Measurements from ENCODE around the gene GARS1.

The GARS1 gene

GRCh38 chr7:30598121-30598876 is 3.6 kb downstream of the GARS1 start:
- no peak overlapping the region for H3K4me2 ChIP-seq (ENCODE audit: low read length)
- no peaks in the 10 kb centered on the region for H3K9me2 ChIP-seq (ENCODE audit: low read depth, low read length)

GRCh38 chr7:30604901-30605300 is 10.2 kb downstream of the GARS1 start:
- no peak overlapping the region for H3K4me2 ChIP-seq (ENCODE audit: low read length)
- TF ChIP-seq, protein P1, sequence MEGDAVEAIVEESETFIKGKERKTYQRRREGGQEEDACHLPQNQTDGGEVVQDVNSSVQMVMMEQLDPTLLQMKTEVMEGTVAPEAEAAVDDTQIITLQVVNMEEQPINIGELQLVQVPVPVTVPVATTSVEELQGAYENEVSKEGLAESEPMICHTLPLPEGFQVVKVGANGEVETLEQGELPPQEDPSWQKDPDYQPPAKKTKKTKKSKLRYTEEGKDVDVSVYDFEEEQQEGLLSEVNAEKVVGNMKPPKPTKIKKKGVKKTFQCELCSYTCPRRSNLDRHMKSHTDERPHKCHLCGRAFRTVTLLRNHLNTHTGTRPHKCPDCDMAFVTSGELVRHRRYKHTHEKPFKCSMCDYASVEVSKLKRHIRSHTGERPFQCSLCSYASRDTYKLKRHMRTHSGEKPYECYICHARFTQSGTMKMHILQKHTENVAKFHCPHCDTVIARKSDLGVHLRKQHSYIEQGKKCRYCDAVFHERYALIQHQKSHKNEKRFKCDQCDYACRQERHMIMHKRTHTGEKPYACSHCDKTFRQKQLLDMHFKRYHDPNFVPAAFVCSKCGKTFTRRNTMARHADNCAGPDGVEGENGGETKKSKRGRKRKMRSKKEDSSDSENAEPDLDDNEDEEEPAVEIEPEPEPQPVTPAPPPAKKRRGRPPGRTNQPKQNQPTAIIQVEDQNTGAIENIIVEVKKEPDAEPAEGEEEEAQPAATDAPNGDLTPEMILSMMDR (IDR thresholded peaks at IDR 0.05; ENCODE audit: low read length), result no peak
- no peak for TF ChIP-seq EZH2 (IDR thresholded peaks at IDR 0.05; ENCODE audit: borderline replicate concordance, low read length)
- no peaks in the 10 kb centered on the region for H3K9me2 ChIP-seq (ENCODE audit: low read depth, low read length)
- no peaks in the 10 kb centered on the region for H4K20me1 ChIP-seq (ENCODE audit: insufficient read depth, low read length)
- no peaks in the 10 kb centered on the region for H3K4me1 ChIP-seq (ENCODE audit: insufficient read depth, low read length, severe bottlenecking)
- H3K79me2 ChIP-seq (ENCODE audit: insufficient read depth, low read length), result no peaks in the 10 kb centered on the region
- H3F3A ChIP-seq (ENCODE audit: insufficient read depth, low read length), result no peaks in the 10 kb centered on the region
- peaks cover 93% of the 10 kb centered on the region for H3K36me3 ChIP-seq (ENCODE audit: insufficient read depth, low read length)
- no peak overlapping the region for H3K9ac ChIP-seq (ENCODE audit: low read length)
- no peak overlapping the region for H2AFZ ChIP-seq (ENCODE audit: low read length)
- H3K9me3 ChIP-seq (ENCODE audit: low read length), result no peaks in the 10 kb centered on the region
- H3K27me3 ChIP-seq (ENCODE audit: insufficient read depth, low read length), result no peaks in the 10 kb centered on the region
- no peak overlapping the region for H3K27ac ChIP-seq (ENCODE audit: low read depth, low read length, poor library complexity, severe bottlenecking)
- H3K4me3 ChIP-seq (ENCODE audit: low read depth, low read length, poor library complexity, severe bottlenecking), result no peak overlapping the region

More at GRCh38 chr7:30598121-30598876, 3.6 kb downstream of the GARS1 start:
- Histone ChIP-seq H3K4me1 (ENCODE audit: insufficient read depth, low read length, severe bottlenecking) (peaks cover 27% of the 10 kb centered on the region), H3K4me3 (ENCODE audit: low read depth, low read length, poor library complexity, severe bottlenecking) (no peak overlapping the region), H3K9me3 (ENCODE audit: low read length) (no peaks in the 10 kb centered on the region), H3K79me2 (ENCODE audit: insufficient read depth, low read length) (peaks cover 45% of the 10 kb centered on the region), H3K27ac (ENCODE audit: low read depth, low read length, poor library complexity, severe bottlenecking) (no peak overlapping the region), H4K20me1 (ENCODE audit: insufficient read depth, low read length) (no peaks in the 10 kb centered on the region), H3K9ac (ENCODE audit: low read length) (no peak overlapping the region), H3K27me3 (ENCODE audit: insufficient read depth, low read length) (no peaks in the 10 kb centered on the region), H3K36me3 (ENCODE audit: insufficient read depth, low read length) (peaks cover 49% of the 10 kb centered on the region), H2AFZ (ENCODE audit: low read length) (no peak overlapping the region), H3F3A (ENCODE audit: insufficient read depth, low read length) (no peaks in the 10 kb centered on the region)
- TF ChIP-seq, protein P1 (IDR thresholded peaks at IDR 0.05; ENCODE audit: low read length), result no peak

DNA sequence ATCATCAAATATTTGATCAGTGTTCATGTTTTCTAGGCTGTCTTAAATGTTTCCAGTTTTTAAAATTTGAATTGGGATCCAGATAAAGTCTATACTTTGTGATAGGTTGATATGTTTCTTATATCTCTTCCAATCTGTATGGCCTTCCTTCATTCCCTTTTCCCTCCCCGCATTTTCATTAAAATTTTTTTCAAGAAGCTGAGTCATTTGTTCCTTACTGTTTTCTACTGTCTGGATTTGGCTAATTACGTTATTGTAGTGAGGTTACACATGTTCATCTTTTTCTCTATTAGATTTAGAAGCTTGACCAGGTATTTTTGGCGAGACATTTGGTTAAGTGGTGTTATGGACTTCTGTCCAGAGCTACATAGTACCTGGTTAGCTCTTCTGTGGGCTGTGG is 11.2 kb downstream of the GARS1 start:
- Histone ChIP-seq H3K27ac (ENCODE audit: low read depth, low read length, poor library complexity, severe bottlenecking) (no peak overlapping the region), H4K20me1 (ENCODE audit: insufficient read depth, low read length) (no peaks in the 10 kb centered on the region), H3K9me3 (ENCODE audit: low read length) (no peaks in the 10 kb centered on the region), H3F3A (ENCODE audit: insufficient read depth, low read length) (no peaks in the 10 kb centered on the region), H3K27me3 (ENCODE audit: insufficient read depth, low read length) (no peaks in the 10 kb centered on the region), H3K4me1 (ENCODE audit: insufficient read depth, low read length, severe bottlenecking) (no peaks in the 10 kb centered on the region), H3K79me2 (ENCODE audit: insufficient read depth, low read length) (0 out of 2 replicates have a peak, but pooled peaks cover 3% of the 10 kb centered on the region), H3K4me3 (ENCODE audit: low read depth, low read length, poor library complexity, severe bottlenecking) (no peak overlapping the region), H3K4me2 (ENCODE audit: low read length) (no peak overlapping the region), H3K36me3 (ENCODE audit: insufficient read depth, low read length) (peaks cover 93% of the 10 kb centered on the region), H3K9me2 (ENCODE audit: low read depth, low read length) (no peaks in the 10 kb centered on the region), H2AFZ (ENCODE audit: low read length) (no peak overlapping the region), H3K9ac (ENCODE audit: low read length) (no peak overlapping the region)
- TF ChIP-seq, protein P1 (IDR thresholded peaks at IDR 0.05; ENCODE audit: low read length), result no peak
- TF ChIP-seq EZH2 (IDR thresholded peaks at IDR 0.05; ENCODE audit: borderline replicate concordance, low read length), result no peak
